Stimulated activated naive CD8-positive, alpha-beta T cell treated with anti-CD3 and anti-CD28 coated beads, Interleukin-15, Interleukin-2, amounts not matched to agents 100 U/mL and 50 U/mL, for 24 hours (primary cell): Measurements from ENCODE around the gene SUPT3H.
"Not testable (repeated sequence)": the region's sequence is repeated elsewhere in the genome, so short reads cannot be mapped to it uniquely, and the experiment has no call there.

Source experiments
- ATAC-seq: fragments of 150-1000 bp; cut with Tn5 transposase; one replicate; pipeline ENCODE4 v1.10.0; 2021
- DNase-seq: peaks from one replicate; pipeline ENCODE4 v3.0.0; 2021

Gene SUPT3H

GRCh38 chr6:45062659-45063058 lies 315.1 kb downstream of the SUPT3H start:
- DNase-seq, ATAC-seq: not testable (repeated sequence)

- ATAC-seq = no peak
Measured at GRCh38 chr6:45057711-45058110, 320.0 kb downstream of the SUPT3H start.

GRCh38 chr6:45054610-45055009 lies 323.1 kb downstream of the SUPT3H start:
- DNase-seq (no peak), ATAC-seq (peak; percentile 55)

More at GRCh38 chr6:45057711-45058110, 320.0 kb downstream of the SUPT3H start:
- DNase-seq = no peak

GRCh38 chr6:45052325-45052724 lies 325.4 kb downstream of the SUPT3H start:
- DNase-seq = no peak
- ATAC-seq = no peak

GRCh38 chr6:45049188-45049843 lies 328.4 kb downstream of the SUPT3H start:
- no peak for ATAC-seq
- DNase-seq = no peak

DNA sequence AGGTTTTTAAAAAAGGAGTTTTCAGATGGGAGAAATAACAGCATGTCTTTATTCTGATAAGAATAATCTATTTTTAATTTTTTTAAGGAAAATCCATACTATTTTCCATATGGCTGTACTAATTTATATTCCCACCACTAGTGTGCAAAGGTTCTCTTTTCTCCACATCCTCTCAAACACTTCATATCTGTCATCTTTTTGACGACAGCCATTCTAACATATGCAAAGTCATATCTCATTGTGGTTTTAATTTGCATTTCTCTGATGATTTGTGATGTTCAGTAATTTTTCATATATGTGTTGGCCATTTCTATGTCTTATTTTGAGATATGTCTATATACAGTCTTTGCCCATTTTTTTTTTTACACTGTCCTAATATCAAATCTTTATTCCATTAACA lies 330.2 kb downstream of the SUPT3H start:
- no peak for ATAC-seq
- no peak for DNase-seq

- DNase-seq = no peak
- no peak for ATAC-seq
Measured at GRCh38 chr6:45045253-45045601, 332.5 kb downstream of the SUPT3H start.

- DNase-seq = no peak
- no peak for ATAC-seq
Measured at GRCh38 chr6:45044510-45045252, 333.1 kb downstream of the SUPT3H start.

DNA sequence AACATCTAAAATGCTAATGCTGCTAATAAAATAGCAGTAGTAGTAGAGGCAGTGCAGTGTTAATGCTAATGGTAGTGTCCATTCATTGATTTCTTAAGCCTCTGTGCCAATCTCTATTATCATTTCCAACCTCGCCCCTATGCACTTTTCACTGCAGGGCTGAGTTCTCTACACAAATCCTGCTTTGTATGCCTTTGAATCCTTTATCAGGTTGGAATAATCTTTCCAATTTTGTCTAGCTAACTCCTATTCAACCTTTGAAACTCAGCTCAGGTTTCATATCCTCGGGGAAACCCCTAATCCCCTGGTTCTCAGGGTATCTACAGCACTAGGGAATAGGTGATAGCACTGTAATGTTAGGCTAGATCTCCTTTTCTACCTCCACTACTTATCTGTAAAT lies 333.6 kb downstream of the SUPT3H start:
- no peak for DNase-seq
- no peak for ATAC-seq

- ATAC-seq, DNase-seq: not testable (repeated sequence)
Measured at GRCh38 chr6:45042673-45043072, 335.1 kb downstream of the SUPT3H start.

DNA sequence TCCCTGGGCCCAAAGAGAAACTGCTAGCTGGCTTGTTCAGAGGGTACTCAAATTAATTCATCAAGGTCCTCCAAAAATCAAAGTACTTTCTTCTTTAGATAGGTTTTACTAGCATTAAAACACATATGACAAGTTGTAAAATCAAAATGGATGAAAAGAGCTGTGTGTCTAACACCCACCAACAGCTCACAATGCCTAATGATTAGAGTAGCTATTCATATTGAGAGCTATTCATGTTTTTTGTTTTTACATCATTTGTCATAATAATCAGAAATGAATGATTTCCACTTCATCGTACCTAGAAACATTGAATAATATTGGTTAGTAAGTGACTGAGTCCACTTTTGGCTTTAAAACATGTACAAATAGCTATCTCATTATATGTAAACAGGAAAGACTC lies 339.5 kb downstream of the SUPT3H start:
- DNase-seq (no peak), ATAC-seq (no peak)

DNA sequence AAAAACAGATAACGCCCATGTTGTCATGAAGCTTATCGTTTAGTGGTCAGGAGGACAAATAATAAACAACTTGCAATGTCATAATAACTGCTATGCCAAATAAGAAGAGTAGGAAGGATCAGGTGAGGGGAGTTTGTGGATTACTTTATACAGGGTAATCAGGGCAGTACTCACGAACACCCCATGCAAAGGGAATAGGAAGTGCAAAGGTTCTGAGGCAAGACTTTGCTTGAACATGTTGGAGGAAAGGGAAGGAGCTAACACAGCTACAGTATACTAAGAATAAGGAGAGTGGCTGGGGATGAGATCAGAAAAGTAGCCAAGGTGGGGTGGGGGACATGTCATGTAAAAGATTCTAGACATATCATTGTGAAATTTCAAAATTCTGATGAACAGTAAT lies 341.6 kb downstream of the SUPT3H start:
- ATAC-seq (no peak), DNase-seq (no peak)

DNA sequence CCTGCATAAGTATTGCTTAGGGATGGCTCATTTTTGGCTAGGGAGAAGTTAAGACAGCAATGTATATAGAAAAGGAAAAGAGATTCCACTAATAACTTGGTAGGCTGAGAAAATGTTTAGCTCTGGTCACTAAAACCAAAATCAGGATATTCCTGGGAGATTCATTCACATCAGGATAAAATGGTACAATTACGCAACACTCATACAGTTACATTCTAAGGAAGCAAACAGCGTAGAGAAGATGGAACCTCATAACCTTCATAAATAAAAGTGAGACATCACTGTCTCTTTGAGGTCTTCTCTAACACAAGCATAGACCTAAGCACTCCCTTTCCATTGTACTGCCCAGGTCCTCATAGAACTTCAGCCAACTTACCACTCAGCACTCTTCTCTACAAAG lies 345.3 kb downstream of the SUPT3H start:
- no peak for ATAC-seq
- no peak for DNase-seq

- no peak for ATAC-seq
Measured at GRCh38 chr6:45031601-45032000, 346.1 kb downstream of the SUPT3H start.

GRCh38 chr6:45027126-45027525 lies 350.6 kb downstream of the SUPT3H start:
- ATAC-seq (no peak), DNase-seq (no peak)

More at GRCh38 chr6:45031601-45032000, 346.1 kb downstream of the SUPT3H start:
- no peak for DNase-seq

GRCh38 chr6:45026003-45026516 lies 351.7 kb downstream of the SUPT3H start:
- DNase-seq (no peak), ATAC-seq (no peak)

DNA sequence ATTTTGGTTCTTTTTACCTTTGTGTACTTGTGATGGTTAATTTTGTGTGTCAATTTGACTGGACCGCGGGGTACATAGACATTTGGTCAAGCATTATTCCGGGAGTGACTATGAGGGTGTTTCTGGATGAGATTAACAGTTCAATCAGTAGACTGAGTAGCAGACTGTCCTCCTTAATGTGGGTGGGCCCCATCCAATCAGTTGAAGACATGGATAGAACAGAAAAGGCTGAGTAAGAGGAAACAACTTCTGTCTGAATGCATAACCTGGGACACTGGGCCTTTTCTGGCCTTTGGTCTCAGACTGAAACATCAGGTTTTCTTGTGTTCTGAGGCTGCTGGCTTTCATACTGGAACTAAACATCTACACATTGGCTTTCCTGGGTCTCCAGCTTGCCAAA lies 353.1 kb downstream of the SUPT3H start:
- no peak for DNase-seq
- ATAC-seq = no peak

DNA sequence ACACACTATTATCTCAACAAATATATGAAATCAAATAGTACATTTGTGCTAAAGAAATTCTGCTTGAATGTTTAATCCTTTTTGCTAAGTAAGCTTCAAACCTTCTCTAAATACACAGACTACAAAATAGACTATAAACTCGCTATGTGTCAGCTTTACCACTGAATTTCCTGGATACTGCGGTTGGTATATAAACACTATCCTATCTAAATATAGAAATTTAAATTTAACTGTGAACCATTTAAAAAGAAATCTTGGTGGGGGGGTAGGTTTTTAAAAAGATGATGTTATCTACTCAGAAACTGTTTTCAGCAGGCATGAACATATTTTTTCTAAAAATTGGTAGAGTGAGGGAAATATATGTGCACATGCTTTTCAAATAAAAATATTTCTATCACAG lies 356.1 kb downstream of the SUPT3H start:
- no peak for DNase-seq
- ATAC-seq = peak; percentile 68

- no peak for ATAC-seq
- no peak for DNase-seq
Measured at GRCh38 chr6:45012687-45013086, 365.0 kb downstream of the SUPT3H start.

GRCh38 chr6:45009576-45009975 lies 368.2 kb downstream of the SUPT3H start:
- no peak for DNase-seq

DNA sequence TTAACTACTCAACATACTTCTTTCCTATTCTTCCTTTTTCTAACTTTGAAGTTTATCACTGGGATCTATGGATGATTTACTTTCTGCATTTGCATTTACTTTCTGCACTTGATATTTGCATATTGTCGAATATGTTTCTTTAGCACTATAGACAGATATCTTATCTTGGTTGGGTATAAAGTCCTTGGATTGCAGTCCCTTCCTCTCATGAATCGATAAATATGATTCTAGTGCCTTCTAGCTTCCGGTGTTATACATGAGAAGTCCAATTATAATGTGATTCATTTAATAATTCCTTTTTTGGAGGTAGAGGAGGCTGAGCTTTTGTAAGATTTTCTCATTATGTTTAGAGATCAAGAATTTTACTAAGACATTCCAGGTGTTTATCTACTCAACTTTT lies 370.8 kb downstream of the SUPT3H start:
- DNase-seq = no peak
- ATAC-seq = no peak

More at GRCh38 chr6:45009576-45009975, 368.2 kb downstream of the SUPT3H start:
- peak; percentile 84 for ATAC-seq

GRCh38 chr6:45003961-45004360 lies 373.8 kb downstream of the SUPT3H start:
- no peak for ATAC-seq
- DNase-seq = no peak

DNA sequence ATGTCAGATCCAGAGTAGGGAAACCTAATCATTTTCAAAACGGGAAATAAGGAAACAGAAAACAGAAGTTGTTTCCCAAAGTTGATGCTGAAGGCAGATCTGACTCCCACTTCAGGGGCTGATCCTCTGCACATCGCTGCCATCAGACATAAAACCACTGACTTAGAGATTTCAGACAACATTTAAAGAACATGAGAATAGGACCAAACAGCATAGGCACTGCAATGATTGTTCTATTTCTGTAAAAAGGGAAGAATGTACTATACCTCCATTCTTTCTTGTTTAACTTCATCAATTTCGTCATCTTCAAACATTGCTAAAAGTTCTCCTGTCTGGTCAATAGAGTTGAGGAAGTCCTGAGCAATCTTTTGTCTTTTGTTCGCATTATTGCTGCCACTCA lies 374.3 kb downstream of the SUPT3H start:
- ATAC-seq (no peak), DNase-seq (no peak)
